LNCaP clone FGC (cell line): ENCODE results near the gene TARS1.

Source experiments
- DNase-seq: peaks from one replicate; pipeline ENCODE4 v3.0.0-alpha.2; 2011; ENCODE audit warnings: low read depth
- H3K4me3 ChIP-seq: 2 replicates; pipeline ENCODE4 v1.5.1; 2011; ENCODE audit warnings: mild to moderate bottlenecking, low read depth, low read length, control low read depth
- CTCF ChIP-seq: IDR thresholded peaks from 2 replicates; pipeline ENCODE4 v1.5.1; 2012; ENCODE audit warnings: mild to moderate bottlenecking; ENCODE audit not compliant: control insufficient read depth, insufficient read depth; ENCODE audit errors: extremely low read depth

TARS1 gene

GRCh38 chr5:33438996-33439395 is 1.8 kb upstream of the TARS1 start:
- peak; percentile 78 for DNase-seq
- peak overlapping the region; percentile 87 for H3K4me3 ChIP-seq
- TF ChIP-seq CTCF: no peak

GRCh38 chr5:33439905-33440481 is 772 bp upstream of the TARS1 start:
- H3K4me3 ChIP-seq: peak overlapping the region; percentile 87
- TF ChIP-seq CTCF: no peak
- DNase-seq: no peak

- H3K4me3 ChIP-seq: peak overlapping the region; percentile 87
- DNase-seq: peak; percentile 45
- no peak for TF ChIP-seq CTCF
Observed at GRCh38 chr5:33441241-33442177, 744 bp downstream of the TARS1 start.

- DNase-seq: no peak
- no peak for TF ChIP-seq CTCF
- no peak overlapping the region for H3K4me3 ChIP-seq
Observed at GRCh38 chr5:33444542-33444941, 3.8 kb downstream of the TARS1 start.

GRCh38 chr5:33445798-33446197 is 5.0 kb downstream of the TARS1 start:
- DNase-seq: no peak
- no peak overlapping the region for H3K4me3 ChIP-seq
- no peak for TF ChIP-seq CTCF

- DNase-seq: no peak
- H3K4me3 ChIP-seq: no peak overlapping the region
- TF ChIP-seq CTCF: no peak
Observed at GRCh38 chr5:33448118-33448517, 7.4 kb downstream of the TARS1 start.
